ENCODE data around the gene KCNIP1. TPM values are rescaled to one million over a fixed set of nuclear protein-coding genes. Genes with fewer than 3 reads are reported as not detected.
"Not testable (repeated sequence)": the region's sequence is repeated elsewhere in the genome, so short reads cannot be mapped to it uniquely, and the experiment has no call there.

Gene KCNIP1
- total RNA-seq, 3 donors from 2014 or later: not detected

GRCh38 chr5:170756691-170757090 is 252.9 kb downstream of the KCNIP1 start:
- Mint-ChIP-seq H3K9me3 (no peaks in the 10 kb centered on the region), H3K27me3 (ENCODE audit: low read depth) (peaks cover 4% of the 10 kb centered on the region), H3K4me1 (ENCODE audit: low read depth) (no peaks in the 10 kb centered on the region), H3K4me3 (no peak overlapping the region), H3K36me3 (ENCODE audit: insufficient read depth) (no peaks in the 10 kb centered on the region)
- no peak for DNase-seq
- no peak for ATAC-seq

- no peak overlapping the region for H3K4me3 Mint-ChIP-seq
- no peaks in the 10 kb centered on the region for H3K4me1 Mint-ChIP-seq (ENCODE audit: low read depth)
- no peaks in the 10 kb centered on the region for H3K9me3 Mint-ChIP-seq
- H3K27me3 Mint-ChIP-seq (ENCODE audit: low read depth): peaks cover 7% of the 10 kb centered on the region
- no peak for DNase-seq
- no peaks in the 10 kb centered on the region for H3K36me3 Mint-ChIP-seq (ENCODE audit: insufficient read depth)
- no peak for ATAC-seq
These were observed 253.4 kb downstream of the KCNIP1 start for GRCh38 chr5:170757182-170757601.

- ATAC-seq: no peak
- no peak overlapping the region for H3K4me3 Mint-ChIP-seq
- no peaks in the 10 kb centered on the region for H3K9me3 Mint-ChIP-seq
- no peak for DNase-seq
- H3K36me3 Mint-ChIP-seq (ENCODE audit: insufficient read depth): no peaks in the 10 kb centered on the region
- peaks cover 6% of the 10 kb centered on the region for H3K27me3 Mint-ChIP-seq (ENCODE audit: low read depth)
- H3K4me1 Mint-ChIP-seq (ENCODE audit: low read depth): no peaks in the 10 kb centered on the region
These were observed 253.8 kb downstream of the KCNIP1 start for GRCh38 chr5:170757669-170758068.

- Mint-ChIP-seq H3K4me1 (ENCODE audit: low read depth) (no peaks in the 10 kb centered on the region), H3K4me3 (no peak overlapping the region), H3K27me3 (ENCODE audit: low read depth) (peaks cover 5% of the 10 kb centered on the region), H3K9me3 (no peaks in the 10 kb centered on the region), H3K36me3 (ENCODE audit: insufficient read depth) (no peaks in the 10 kb centered on the region)
- ATAC-seq: no peak
- DNase-seq: no peak
These were observed 254.7 kb downstream of the KCNIP1 start for GRCh38 chr5:170758481-170758880.

GRCh38 chr5:170760113-170760512 is 256.3 kb downstream of the KCNIP1 start:
- H3K9me3 Mint-ChIP-seq: no peaks in the 10 kb centered on the region
- H3K4me3 Mint-ChIP-seq: no peak overlapping the region
- no peaks in the 10 kb centered on the region for H3K36me3 Mint-ChIP-seq (ENCODE audit: insufficient read depth)
- peaks cover 5% of the 10 kb centered on the region for H3K27me3 Mint-ChIP-seq (ENCODE audit: low read depth)
- no peak for DNase-seq
- H3K4me1 Mint-ChIP-seq (ENCODE audit: low read depth): no peaks in the 10 kb centered on the region
- no peak for ATAC-seq

- ATAC-seq: no peak
- DNase-seq: no peak
These were observed 257.4 kb downstream of the KCNIP1 start for GRCh38 chr5:170761048-170761707.

GRCh38 chr5:170761708-170762066 is 257.9 kb downstream of the KCNIP1 start:
- Mint-ChIP-seq H3K27me3 (ENCODE audit: low read depth) (peaks cover 5% of the 10 kb centered on the region), H3K36me3 (ENCODE audit: insufficient read depth) (no peaks in the 10 kb centered on the region), H3K4me1 (ENCODE audit: low read depth) (no peaks in the 10 kb centered on the region), H3K9me3 (no peaks in the 10 kb centered on the region), H3K4me3 (no peak overlapping the region)
- DNase-seq (no peak), ATAC-seq (no peak)

More at GRCh38 chr5:170761048-170761707, 257.4 kb downstream of the KCNIP1 start:
- no peaks in the 10 kb centered on the region for H3K9me3 Mint-ChIP-seq
- H3K36me3 Mint-ChIP-seq (ENCODE audit: insufficient read depth): no peaks in the 10 kb centered on the region
- peaks cover 5% of the 10 kb centered on the region for H3K27me3 Mint-ChIP-seq (ENCODE audit: low read depth)
- no peak overlapping the region for H3K4me3 Mint-ChIP-seq
- no peaks in the 10 kb centered on the region for H3K4me1 Mint-ChIP-seq (ENCODE audit: low read depth)

GRCh38 chr5:170762298-170762697 is 258.5 kb downstream of the KCNIP1 start:
- not testable (repeated sequence) for H3K4me3 Mint-ChIP-seq; H3K9me3 Mint-ChIP-seq; H3K36me3 Mint-ChIP-seq (ENCODE audit: insufficient read depth); H3K4me1 Mint-ChIP-seq (ENCODE audit: low read depth); H3K27me3 Mint-ChIP-seq (ENCODE audit: low read depth); ATAC-seq; DNase-seq

- not testable (repeated sequence) for H3K9me3 Mint-ChIP-seq; DNase-seq; H3K27me3 Mint-ChIP-seq (ENCODE audit: low read depth); H3K4me1 Mint-ChIP-seq (ENCODE audit: low read depth); ATAC-seq; H3K4me3 Mint-ChIP-seq; H3K36me3 Mint-ChIP-seq (ENCODE audit: insufficient read depth)
These were observed 262.0 kb downstream of the KCNIP1 start for GRCh38 chr5:170765868-170766267.

GRCh38 chr5:170769246-170769645 is 265.4 kb downstream of the KCNIP1 start:
- Mint-ChIP-seq H3K4me3 (no peak overlapping the region), H3K27me3 (ENCODE audit: low read depth) (peaks cover 3% of the 10 kb centered on the region), H3K9me3 (no peaks in the 10 kb centered on the region), H3K36me3 (ENCODE audit: insufficient read depth) (no peaks in the 10 kb centered on the region), H3K4me1 (ENCODE audit: low read depth) (no peaks in the 10 kb centered on the region)
- DNase-seq (no peak), ATAC-seq (no peak)

GRCh38 chr5:170769898-170770416 is 266.1 kb downstream of the KCNIP1 start:
- H3K9me3 Mint-ChIP-seq: no peaks in the 10 kb centered on the region
- ATAC-seq (no peak), DNase-seq (no peak)
- H3K4me3 Mint-ChIP-seq: no peak overlapping the region
- H3K27me3 Mint-ChIP-seq (ENCODE audit: low read depth): peaks cover 3% of the 10 kb centered on the region
- no peaks in the 10 kb centered on the region for H3K4me1 Mint-ChIP-seq (ENCODE audit: low read depth)
- H3K36me3 Mint-ChIP-seq (ENCODE audit: insufficient read depth): no peaks in the 10 kb centered on the region

GRCh38 chr5:170771496-170771895 is 267.7 kb downstream of the KCNIP1 start:
- no peak for ATAC-seq
- no peaks in the 10 kb centered on the region for H3K36me3 Mint-ChIP-seq (ENCODE audit: insufficient read depth)
- no peak overlapping the region for H3K4me3 Mint-ChIP-seq

GRCh38 chr5:170773024-170773985 is 269.5 kb downstream of the KCNIP1 start:
- no peaks in the 10 kb centered on the region for H3K9me3 Mint-ChIP-seq
- peaks cover 3% of the 10 kb centered on the region for H3K27me3 Mint-ChIP-seq (ENCODE audit: low read depth)
- H3K4me3 Mint-ChIP-seq: no peak overlapping the region
- DNase-seq (no peak), ATAC-seq (no peak)
- no peaks in the 10 kb centered on the region for H3K4me1 Mint-ChIP-seq (ENCODE audit: low read depth)
- H3K36me3 Mint-ChIP-seq (ENCODE audit: insufficient read depth): no peaks in the 10 kb centered on the region

More at GRCh38 chr5:170771496-170771895, 267.7 kb downstream of the KCNIP1 start:
- H3K4me1 Mint-ChIP-seq (ENCODE audit: low read depth): no peaks in the 10 kb centered on the region
- no peaks in the 10 kb centered on the region for H3K9me3 Mint-ChIP-seq
- no peak for DNase-seq
- peaks cover 3% of the 10 kb centered on the region for H3K27me3 Mint-ChIP-seq (ENCODE audit: low read depth)

GRCh38 chr5:170774831-170775230 is 271.0 kb downstream of the KCNIP1 start:
- H3K4me1 Mint-ChIP-seq (ENCODE audit: low read depth): no peaks in the 10 kb centered on the region
- DNase-seq (no peak), ATAC-seq (no peak)
- no peaks in the 10 kb centered on the region for H3K36me3 Mint-ChIP-seq (ENCODE audit: insufficient read depth)
- no peak overlapping the region for H3K4me3 Mint-ChIP-seq
- H3K9me3 Mint-ChIP-seq: no peaks in the 10 kb centered on the region
- no peaks in the 10 kb centered on the region for H3K27me3 Mint-ChIP-seq (ENCODE audit: low read depth)
